HG03064 (cell line): ENCODE results near the gene SCAMP4.
"Not testable (repeated sequence)": the region's sequence is repeated elsewhere in the genome, so short reads cannot be mapped to it uniquely, and the experiment has no call there.

Experiments
- ATAC-seq: cut with Tn5 transposase; IDR thresholded peaks from one replicate; pipeline ENCODE4 v1.9.1; 2021; ENCODE audit warnings: low read depth; ENCODE audit not compliant: unreplicated experiment

The SCAMP4 gene

DNA sequence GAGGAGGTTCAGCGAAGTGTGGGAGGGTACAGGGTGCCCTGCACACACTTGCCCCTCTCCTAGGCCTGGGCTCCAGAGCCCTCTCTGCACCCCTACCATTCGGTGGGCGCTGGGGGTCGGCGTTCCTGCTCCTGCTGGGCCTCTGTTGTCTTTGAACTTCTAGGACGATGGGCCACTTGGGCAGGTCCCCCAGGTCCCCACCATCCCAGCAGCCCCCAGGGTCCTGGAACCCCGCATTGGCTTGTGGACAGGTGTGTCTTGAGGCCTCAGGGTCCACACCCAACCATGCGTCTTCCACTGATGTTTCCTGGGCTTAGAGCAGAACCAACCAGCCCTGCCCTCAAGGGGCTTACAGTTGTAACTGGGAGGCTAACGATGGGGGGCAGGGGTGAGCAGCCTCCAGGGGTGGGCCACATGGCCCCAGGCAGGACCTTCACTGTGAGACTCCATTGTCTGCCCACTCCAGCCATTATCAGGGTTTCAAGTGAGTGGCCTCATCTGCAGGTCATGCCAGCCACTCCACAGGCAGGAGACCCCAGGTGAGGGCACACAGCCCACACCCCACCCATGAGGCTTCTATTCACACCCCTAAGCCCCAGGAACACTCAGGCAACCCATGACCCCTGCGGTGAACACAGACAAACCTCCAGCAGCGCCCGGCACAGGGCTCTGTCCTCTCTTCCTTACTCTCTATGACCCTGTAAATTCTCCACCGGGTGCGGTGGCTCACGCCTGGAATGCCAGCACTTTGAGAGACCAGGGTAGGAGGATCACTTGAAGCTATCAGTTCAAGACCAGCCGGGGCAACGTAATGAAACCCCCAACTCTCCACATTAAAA lies 39.8 kb upstream of the SCAMP4 start:
- no peak for ATAC-seq

- no peak for ATAC-seq
Measured at GRCh38 chr19:1866693-1867348, 38.4 kb upstream of the SCAMP4 start.

- no peak for ATAC-seq
Measured at GRCh38 chr19:1867349-1867724, 37.9 kb upstream of the SCAMP4 start.

- no peak for ATAC-seq
Measured at GRCh38 chr19:1868971-1869370, 36.2 kb upstream of the SCAMP4 start.

DNA sequence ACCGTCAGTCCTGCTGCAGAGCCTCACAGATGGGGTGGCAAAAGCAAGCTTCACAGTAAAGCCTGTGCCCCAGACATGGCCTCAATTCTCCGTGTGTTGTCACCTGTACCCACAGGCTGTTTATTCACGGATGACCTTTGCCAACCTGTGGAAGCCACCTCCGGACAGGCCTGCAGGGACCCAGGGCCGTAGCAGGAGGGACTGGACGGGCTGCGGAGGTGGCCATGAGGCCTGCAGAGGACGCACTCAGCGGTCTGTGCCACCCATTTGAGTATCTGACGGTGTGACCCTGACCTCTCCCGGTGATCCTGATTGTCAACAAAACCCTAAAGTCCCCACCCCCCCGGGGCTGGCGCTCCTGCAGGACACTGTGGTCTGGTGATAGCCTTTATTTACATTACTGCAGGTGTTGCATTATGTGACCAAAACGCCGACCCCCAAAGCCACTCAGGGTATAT lies 34.0 kb upstream of the SCAMP4 start:
- ATAC-seq: no peak

DNA sequence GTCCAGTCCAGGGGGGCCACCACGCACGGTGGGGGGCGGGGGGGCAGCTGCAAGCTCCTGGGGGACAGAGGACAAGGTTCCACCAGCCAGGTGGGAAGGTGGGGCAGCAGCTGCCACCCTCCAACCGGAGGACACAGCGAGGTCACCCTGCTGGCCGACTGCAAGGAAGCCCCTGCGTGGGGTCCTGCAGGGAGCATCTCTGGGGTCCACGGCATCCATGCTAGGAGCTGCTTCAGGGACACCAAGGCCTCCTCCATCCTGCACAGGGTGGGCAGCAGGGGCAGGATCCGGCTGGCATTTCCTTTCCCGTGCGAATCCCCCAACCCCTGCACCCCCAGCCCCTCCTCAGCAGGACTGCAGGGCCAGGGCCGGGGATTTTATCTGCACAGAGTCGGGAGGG lies 33.6 kb upstream of the SCAMP4 start:
- no peak for ATAC-seq

DNA sequence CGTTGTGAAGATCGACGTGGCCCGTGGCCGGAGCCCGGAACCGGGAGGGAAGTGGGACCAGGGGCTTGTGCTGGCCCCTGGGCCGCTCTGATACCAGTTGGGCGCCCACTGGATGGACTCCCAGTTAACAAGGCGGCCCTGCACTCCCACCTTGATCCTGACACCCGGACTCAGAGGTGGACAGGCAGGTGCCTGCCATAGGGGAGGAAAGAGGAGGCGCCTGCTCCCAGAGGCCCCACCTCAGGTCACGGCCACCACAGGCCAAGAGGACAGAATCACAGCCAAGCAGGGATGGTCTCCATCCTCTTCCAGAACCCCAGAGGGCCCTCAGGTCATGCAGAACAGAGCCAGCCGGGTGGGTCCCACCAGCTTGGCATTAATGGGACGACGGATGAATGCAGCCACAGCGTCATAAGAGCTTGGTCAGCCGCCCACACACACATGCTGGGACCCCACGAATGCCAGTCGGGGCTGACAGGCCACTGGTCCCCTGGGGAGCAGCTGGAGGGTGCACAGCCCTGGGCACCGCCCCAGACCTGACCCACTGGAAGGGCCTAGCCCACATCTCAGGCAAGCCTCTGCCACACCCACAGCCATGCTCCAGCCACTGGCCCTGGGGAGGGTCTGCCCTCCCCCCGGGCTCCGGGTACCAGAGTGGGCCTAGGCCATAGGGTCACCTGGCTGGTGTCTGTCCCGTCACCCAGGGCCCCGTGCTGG lies 32.2 kb upstream of the SCAMP4 start:
- ATAC-seq: no peak

DNA sequence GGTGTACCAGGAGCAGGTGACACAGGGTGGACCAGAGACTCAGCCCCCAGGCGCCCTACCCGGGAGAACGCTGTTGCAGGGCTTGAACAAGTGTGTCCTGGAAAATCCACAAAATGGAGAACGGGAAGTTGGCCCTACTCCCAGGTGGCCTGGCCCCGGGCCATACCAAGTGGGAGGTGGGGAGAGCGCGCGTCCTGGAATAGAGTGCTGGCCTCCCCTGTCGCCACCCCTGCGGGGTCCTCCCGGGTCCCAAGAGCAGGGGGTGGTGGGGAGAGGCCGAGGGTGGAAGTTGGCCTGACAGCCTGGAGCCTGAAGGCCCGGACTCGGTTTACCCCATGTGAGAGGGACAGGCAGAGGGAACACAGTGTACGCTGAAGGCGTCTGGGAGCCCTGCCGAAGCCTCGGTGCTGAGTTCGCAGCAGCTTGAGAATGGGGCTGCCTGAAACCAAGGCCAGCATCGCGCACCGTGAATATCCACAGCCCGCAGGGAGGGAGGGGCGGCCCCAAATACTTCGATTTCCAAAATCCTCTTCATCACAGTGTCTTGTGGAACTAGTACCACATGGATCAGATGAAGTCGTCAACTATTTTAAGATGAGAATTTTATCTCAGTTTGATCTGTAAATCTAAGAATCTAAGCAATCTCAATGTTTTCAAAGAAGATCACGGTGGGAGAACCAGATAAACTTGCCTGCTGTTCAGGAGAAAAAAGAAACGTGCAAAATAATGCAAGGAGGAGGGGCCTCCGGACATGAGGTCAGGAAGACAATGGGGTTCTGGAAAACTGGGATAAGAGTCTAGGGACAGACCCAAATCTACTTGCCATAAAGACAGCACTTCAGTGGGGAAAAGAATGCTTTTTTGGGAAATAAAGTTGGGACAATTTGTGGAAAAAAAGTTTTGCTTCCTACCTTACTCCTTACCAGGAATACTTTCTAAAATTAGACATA lies 31.4 kb upstream of the SCAMP4 start:
- no peak for ATAC-seq

DNA sequence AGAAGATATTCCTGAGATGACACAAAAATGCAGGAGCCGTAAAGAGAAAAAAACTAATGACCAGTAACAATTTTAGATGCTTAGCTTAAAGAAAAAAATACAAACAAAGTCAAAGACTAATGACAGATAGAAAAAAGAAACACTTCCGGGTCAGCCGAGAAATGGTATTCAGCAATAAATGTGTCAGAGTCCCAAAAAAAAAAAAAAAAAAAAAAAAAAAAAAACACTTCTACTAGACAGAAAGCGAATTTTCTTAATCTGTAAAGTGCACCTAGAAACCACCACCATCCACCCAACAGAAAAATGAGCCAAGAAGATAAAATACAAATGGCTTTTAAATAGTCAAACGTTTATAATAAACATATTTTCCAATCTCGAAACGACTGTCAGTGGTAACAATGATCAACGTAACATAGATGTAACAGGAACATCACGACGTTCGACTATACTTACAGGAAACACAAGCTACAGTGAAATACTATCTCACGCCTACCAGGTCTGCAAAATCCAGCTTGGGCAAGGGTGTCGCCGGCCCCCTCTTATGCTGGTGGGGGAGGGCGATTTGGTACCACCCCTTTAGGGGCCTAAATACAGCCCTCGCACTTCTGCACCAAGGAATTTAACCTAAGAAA lies 30.5 kb upstream of the SCAMP4 start:
- ATAC-seq: no peak

- not testable (repeated sequence) for ATAC-seq
Measured at GRCh38 chr19:1875265-1875645, 29.9 kb upstream of the SCAMP4 start.

- ATAC-seq: no peak
Measured at GRCh38 chr19:1875646-1876495, 29.3 kb upstream of the SCAMP4 start.

DNA sequence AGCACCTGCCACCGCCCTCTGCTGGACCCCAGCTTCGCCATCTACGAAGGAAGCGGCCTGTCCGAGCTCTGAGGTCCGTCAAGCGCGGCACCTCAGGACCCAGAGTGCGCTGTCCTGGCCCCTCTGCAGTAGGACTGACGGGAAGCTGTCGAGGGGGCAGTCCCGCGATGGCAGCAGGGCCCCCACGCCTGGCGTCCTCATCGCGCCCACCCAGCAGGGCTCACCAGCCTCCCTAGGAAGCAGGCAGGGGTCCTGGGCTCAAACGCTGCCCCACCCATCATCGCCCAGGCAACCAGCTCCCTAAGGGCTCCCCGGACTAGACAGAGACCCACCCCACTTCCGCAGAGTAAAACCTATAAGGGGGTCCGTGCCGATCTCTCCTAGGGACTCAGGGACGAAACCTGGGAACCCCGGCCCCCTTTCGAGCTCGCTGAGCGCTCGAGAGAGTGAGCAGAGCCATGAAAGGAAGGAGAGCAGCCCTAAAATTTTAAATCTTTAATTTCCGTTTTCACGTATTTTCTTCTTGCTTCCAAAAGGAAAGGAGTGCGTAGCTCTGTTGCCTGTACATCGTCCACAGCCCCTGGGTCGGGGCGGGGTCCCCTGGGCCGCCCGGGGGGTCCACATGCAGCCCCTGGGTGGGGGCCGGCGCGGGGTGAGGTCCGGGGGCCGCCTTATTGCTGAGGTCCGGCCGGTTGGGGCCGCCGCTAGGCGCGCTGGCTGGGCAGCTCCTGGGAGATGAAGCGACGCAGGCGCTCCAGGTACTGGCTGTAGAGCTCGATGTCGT lies 28.5 kb upstream of the SCAMP4 start:
- not testable (repeated sequence) for ATAC-seq

DNA sequence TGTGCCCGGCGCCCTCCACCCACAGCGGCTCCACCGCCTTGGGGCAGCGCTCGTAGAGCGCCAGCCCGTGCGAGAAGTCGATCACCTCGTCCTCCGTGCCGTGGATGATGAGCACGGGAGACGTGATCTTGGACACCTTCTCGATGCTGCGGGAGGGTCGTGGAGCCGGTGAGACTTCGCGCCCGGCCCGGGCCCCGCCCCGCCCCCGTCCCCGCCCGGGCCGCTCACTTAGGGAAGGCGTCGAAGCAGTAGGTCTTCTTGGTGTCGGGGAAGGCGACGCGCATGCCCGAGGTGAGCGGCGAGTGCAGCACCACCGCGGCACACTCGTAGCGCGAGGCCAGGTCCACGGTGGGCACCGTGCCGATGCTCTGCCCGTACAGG lies 27.9 kb upstream of the SCAMP4 start:
- not testable (repeated sequence) for ATAC-seq

DNA sequence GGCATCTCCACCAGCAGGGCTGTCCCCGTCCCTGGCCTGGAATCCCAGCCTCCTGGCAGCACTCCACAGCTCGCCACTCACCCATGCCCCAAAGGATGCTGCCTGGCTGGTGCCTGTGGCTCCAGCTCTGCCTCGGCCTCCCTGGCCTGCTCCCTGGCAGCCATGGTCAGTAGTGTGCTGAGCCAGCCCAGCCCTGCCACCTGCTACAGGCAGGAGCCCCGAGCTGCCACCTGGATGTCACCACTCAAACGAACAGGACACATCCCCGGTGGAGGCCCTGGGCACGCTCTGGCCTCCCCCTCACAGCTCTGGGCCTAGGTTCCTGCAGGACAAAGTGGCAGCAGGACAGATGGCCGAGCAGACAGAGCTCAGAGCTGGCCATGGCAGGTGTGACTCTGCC lies 26.6 kb upstream of the SCAMP4 start:
- ATAC-seq: not testable (repeated sequence)

DNA sequence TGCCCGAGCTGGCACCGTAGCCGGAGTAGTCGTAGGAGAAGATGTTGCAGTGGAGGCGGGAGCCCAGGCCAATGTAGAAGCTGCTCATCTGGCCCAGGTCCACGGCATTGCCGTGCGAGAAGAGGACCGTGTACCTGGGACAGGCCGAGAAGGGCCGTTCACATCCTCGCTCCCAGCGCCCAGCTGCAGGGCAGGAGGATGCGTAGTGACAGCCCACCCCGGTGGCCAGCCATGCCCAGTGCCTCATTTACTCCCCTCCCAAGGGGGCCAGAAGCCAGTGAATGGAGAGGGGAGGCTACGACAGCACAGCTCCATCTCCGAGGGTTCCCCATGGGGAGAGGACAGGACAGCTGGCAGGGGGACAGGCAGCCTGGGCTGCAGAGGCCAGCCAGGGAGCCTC lies 25.2 kb upstream of the SCAMP4 start:
- not testable (repeated sequence) for ATAC-seq

GRCh38 chr19:1880611-1881392 lies 24.4 kb upstream of the SCAMP4 start:
- ATAC-seq: no peak

GRCh38 chr19:1881393-1882088 lies 23.7 kb upstream of the SCAMP4 start:
- not testable (repeated sequence) for ATAC-seq
